Uterus (tissue), 4 donors: ENCODE measurements around the gene MRI1. TPM values are rescaled to one million over a fixed set of nuclear protein-coding genes. Genes with fewer than 3 reads are reported as not detected.

Experiments used
- DNase-seq, 2 donors: peaks; one replicate each; pipeline ENCODE4 v3.0.0-alpha.2; 2019 to 2020
- H3K27ac ChIP-seq, 2 donors: fragments of 200-600 bp; sonication (generic); 1 replicate in 1 of 2; 2 replicates in 1 of 2; pipeline ENCODE4 v1.5.1; 2016 to 2018
- H3K27me3 ChIP-seq, 2 donors: fragments of 200-600 bp; sonication (generic); one replicate each; pipeline ENCODE4 v1.5.1; 2018 to 2019; ENCODE audit warnings: control low read depth in 1 of 2
- H3K36me3 ChIP-seq, 2 donors: fragments of 200-600 bp; sonication (generic); one replicate each; pipeline ENCODE4 v1.5.1; 2019; ENCODE audit warnings: control low read depth in 1 of 2
- H3K4me1 ChIP-seq, 2 donors: fragments of 200-600 bp; sonication (generic); one replicate each; pipeline ENCODE4 v1.5.1; 2018 to 2019; ENCODE audit warnings: control low read depth in 1 of 2
- H3K4me3 ChIP-seq, 2 donors: fragments of 200-600 bp; sonication (generic); 1 replicate in 1 of 2; 2 replicates in 1 of 2; pipeline ENCODE4 v1.5.1; 2018 to 2019; ENCODE audit warnings: mild to moderate bottlenecking in 1 of 2
- H3K9me3 ChIP-seq, 2 donors: fragments of 200-600 bp; sonication (generic); one replicate each; pipeline ENCODE4 v1.5.1; 2019; ENCODE audit warnings: control low read depth in 1 of 2
- POLR2A ChIP-seq, 2 donors: fragments of 450-650 bp; IDR thresholded peaks; one replicate each; pipeline ENCODE4 v1.6.1; 2016; ENCODE audit warnings: antibody characterized with exemption in 2 of 2, mild to moderate bottlenecking in 1 of 2, moderate library complexity in 1 of 2
- intact Hi-C: fragments of 100-400 bp; cut with DNase I; formaldehyde crosslinking; loops from one replicate; pipeline ENCODE4 v1.15.1; 2023; ENCODE audit warnings: low total_unique reads
- total RNA-seq, 4 donors: library from RNA; depleted of rRNA in 3 of 4; stranded (reverse); fragments of >200 nt in 3 of 4; gene quantifications; one replicate each; pipeline versions ENCODE4 v1.1.0 to v1.2.4, GENCODE V29; 2014 to 2023
- TF ChIP-seq, protein P1 (sequence below), 4 experiments: fragments of 200-600 bp in 2 of 4; fragments of 450-650 bp in 2 of 4; sonication (generic) in 2 of 4; IDR thresholded peaks; one replicate each; pipeline ENCODE4 v1.5.1; 2016 to 2019; ENCODE audit warnings: antibody characterized with exemption in 4 of 4, mild to moderate bottlenecking in 2 of 4, moderate library complexity in 1 of 4
- donor health status: DM: yes; HTN: yes; CAD: no.

MRI1 gene
- total RNA-seq, 4 donors from 2014 or later: 33.3 to 62.4 (median 45.9) TPM

DNA sequence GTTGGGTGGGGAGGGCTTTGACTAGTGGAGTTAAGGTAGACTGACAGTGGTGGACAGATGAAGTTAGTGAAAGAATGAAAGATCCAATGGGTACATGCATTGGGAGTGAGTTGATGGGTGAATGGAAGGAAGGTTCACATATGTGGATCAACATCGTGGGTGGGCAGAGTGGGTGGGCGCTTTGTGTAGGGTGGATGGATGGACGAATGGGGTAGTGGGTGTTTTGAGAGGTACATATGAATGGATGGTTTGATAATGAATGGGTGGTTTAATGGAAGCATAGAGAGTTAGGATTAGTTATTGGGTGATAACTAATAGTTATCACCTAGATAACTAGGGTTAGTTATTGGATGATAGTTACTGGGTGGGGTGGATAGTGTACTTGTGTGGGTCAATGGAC is 42.4 kb downstream of the MRI1 start:
- intact Hi-C loops: no loop called here
- no peak for TF ChIP-seq POLR2A (IDR thresholded peaks at IDR 0.05)
- TF ChIP-seq, protein P1, sequence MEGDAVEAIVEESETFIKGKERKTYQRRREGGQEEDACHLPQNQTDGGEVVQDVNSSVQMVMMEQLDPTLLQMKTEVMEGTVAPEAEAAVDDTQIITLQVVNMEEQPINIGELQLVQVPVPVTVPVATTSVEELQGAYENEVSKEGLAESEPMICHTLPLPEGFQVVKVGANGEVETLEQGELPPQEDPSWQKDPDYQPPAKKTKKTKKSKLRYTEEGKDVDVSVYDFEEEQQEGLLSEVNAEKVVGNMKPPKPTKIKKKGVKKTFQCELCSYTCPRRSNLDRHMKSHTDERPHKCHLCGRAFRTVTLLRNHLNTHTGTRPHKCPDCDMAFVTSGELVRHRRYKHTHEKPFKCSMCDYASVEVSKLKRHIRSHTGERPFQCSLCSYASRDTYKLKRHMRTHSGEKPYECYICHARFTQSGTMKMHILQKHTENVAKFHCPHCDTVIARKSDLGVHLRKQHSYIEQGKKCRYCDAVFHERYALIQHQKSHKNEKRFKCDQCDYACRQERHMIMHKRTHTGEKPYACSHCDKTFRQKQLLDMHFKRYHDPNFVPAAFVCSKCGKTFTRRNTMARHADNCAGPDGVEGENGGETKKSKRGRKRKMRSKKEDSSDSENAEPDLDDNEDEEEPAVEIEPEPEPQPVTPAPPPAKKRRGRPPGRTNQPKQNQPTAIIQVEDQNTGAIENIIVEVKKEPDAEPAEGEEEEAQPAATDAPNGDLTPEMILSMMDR (IDR thresholded peaks at IDR 0.05): no peak
- Histone ChIP-seq H3K4me1 (no peaks in the 10 kb centered on the region), H3K9me3 (no peaks in the 10 kb centered on the region), H3K27me3 (no peaks in the 10 kb centered on the region), H3K4me3 (no peak overlapping the region), H3K36me3 (no peaks in the 10 kb centered on the region), H3K27ac (no peak overlapping the region)
- no peak for DNase-seq

DNA sequence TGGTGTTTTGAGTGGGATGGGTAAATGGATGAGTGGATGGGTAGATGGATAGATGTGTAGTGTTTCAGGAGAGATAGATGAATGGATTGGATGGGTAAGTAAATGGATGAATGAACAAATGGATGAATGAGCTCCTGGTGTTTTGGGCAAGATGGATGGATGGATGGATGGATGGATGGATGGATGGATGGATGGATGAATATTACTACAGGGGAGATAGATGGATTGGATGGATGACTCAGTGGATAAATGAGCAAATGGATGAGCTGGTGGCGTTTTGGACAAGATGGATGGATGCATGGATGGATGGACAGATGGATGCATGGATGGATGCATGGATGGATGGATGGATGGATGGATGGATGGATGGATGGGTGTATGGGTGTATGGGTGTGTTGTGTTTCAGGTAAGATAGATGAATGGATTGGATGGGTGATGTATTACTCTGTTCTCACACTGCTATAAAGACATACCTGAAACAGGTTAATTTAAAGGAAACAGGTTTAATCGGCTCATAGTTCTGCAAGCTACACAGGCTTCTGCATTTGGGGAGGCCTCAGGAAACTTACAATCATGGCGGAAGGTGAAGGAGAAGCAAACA is 43.2 kb downstream of the MRI1 start:
- Histone ChIP-seq H3K9me3 (no peaks in the 10 kb centered on the region), H3K27me3 (no peaks in the 10 kb centered on the region), H3K4me3 (no peak overlapping the region), H3K27ac (no peak overlapping the region), H3K4me1 (no peaks in the 10 kb centered on the region), H3K36me3 (no peaks in the 10 kb centered on the region)
- DNase-seq: no peak
- TF ChIP-seq POLR2A (IDR thresholded peaks at IDR 0.05): no peak
- TF ChIP-seq, protein P1 (IDR thresholded peaks at IDR 0.05): no peak
- intact Hi-C loops: no loop called here

DNA sequence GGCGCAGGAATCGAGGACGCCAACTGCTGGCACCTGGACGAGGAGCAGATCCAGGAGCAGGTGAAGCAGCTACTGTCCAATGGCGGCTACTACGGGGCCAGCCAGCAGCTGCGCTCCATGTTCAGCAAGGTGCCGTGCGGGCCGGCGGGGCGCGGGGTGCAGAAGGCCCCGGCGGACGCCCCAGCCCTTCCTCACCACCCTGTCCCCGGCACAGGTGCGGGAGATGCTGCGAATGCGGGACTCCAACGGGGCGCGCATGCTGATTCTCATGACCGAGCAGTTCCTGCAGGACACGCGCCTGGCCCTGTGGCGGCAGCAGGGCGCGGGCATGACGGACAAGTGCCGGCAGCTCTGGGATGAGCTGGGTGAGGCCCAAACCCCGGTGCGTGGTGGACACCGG is 44.5 kb downstream of the MRI1 start:
- Histone ChIP-seq H3K27me3 (no peaks in the 10 kb centered on the region), H3K9me3 (no peaks in the 10 kb centered on the region), H3K4me1 (no peaks in the 10 kb centered on the region), H3K27ac (no peak overlapping the region), H3K4me3 (no peak overlapping the region), H3K36me3 (no peaks in the 10 kb centered on the region)
- DNase-seq: no peak
- intact Hi-C loops: no loop called here
- no peak for TF ChIP-seq POLR2A (IDR thresholded peaks at IDR 0.05)
- TF ChIP-seq, protein P1 (IDR thresholded peaks at IDR 0.05): no peak

DNA sequence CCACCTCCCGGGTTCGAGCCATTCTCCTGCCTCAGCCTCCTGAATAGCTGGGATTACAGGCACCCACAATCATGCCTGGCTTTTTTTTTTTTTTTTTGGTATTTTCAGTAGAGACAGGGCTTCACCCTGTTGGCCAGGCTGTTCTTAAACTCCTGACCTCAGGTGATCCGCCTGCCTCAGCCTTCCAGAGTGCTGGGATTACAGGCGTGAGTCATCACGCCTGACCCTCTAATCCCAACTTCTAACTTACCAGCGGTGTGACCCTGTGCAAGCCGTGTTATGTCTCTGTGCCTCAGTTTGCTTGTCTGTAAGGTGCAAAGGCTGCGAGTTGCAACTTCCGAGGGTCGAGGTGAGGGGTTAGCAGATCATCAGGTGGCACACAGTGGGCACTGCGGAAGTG is 48.2 kb downstream of the MRI1 start:
- TF ChIP-seq, protein P1 (IDR thresholded peaks at IDR 0.05): no peak
- H3K4me1 ChIP-seq: no peaks in the 10 kb centered on the region
- H3K27me3 ChIP-seq: no peaks in the 10 kb centered on the region
- intact Hi-C loops: no loop called here
- H3K36me3 ChIP-seq: no peaks in the 10 kb centered on the region
- H3K4me3 ChIP-seq: no peak overlapping the region
- H3K27ac ChIP-seq: no peak overlapping the region
- H3K9me3 ChIP-seq: no peaks in the 10 kb centered on the region
- no peak for DNase-seq

DNA sequence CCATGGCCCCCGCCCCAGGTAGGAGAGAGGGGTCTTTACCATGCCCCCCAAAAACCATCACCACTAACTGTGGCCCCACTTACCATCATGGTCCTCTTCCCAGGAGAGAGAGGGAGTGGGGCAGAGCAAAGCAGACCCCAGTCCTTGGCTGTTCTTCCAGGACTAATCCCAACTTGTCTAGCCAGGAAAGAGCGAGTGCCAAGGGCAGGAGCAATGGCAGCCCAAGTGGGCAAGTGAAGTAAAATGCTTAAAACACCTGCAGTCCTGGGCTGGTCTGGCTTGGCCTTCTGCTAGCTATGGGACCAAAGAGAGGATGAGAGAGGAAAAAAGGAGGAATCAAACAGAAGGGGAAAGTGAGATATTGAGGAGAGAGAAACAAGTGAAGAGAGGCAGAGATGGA is 48.8 kb downstream of the MRI1 start:
- intact Hi-C loops: no loop called here
- Histone ChIP-seq H3K9me3 (no peaks in the 10 kb centered on the region), H3K27ac (no peak overlapping the region), H3K4me3 (no peak overlapping the region), H3K27me3 (no peaks in the 10 kb centered on the region), H3K36me3 (no peaks in the 10 kb centered on the region), H3K4me1 (no peaks in the 10 kb centered on the region)
- no peak for TF ChIP-seq POLR2A (IDR thresholded peaks at IDR 0.05)
- TF ChIP-seq, protein P1 (IDR thresholded peaks at IDR 0.05): no peak
- no peak for DNase-seq
